Endothelial cell of umbilical vein (primary cell): ENCODE results near the gene CDC42SE2. TPM values are rescaled to one million over a fixed set of nuclear protein-coding genes. Genes with fewer than 3 reads are reported as not detected.
"Not testable (repeated sequence)": the region's sequence is repeated elsewhere in the genome, so short reads cannot be mapped to it uniquely, and the experiment has no call there.

Experiments
- BruUV-seq: library from RNA; stranded (reverse); fragments of 400-500 nt; replicated peaks from 2 replicates; lab custom pipeline; 2021; lab: Mats Ljungman, UMichigan
- CTCF ChIA-PET: fragments of 300-600, 350-600 bp; sonication (Branson Sonifier 250); formaldehyde crosslinking; loops from one replicate; lab custom pipeline; 2021; ENCODE audit warnings: antibody characterized with exemption, inconsistent platforms; lab: Charles Lee
- POLR2A ChIA-PET: fragments of 300-600, 350-600 bp; sonication (Branson Sonifier 250); formaldehyde crosslinking; loops from one replicate; lab custom pipeline; 2021; ENCODE audit warnings: antibody characterized with exemption, inconsistent platforms; lab: Charles Lee
- DNase-seq: peaks from one replicate; pipeline ENCODE4 v3.0.0-alpha.2; 2011; ENCODE audit warnings: low read depth, low spot score
- FAIRE-seq: peaks from 2 replicates; lab custom pipeline; 2011; peaks lifted over from hg19 to GRCh38; lab: Jason Lieb, UNC
- H2AFZ ChIP-seq: 2 replicates; pipeline ENCODE4 v1.6.0; 2012; ENCODE audit warnings: low read depth, low read length, control low read depth, inconsistent platforms
- H3K27ac ChIP-seq: 2 replicates; pipeline ENCODE4 v1.5.1; 2011; ENCODE audit warnings: low read depth, mild to moderate bottlenecking, control low read depth, low read length, moderate library complexity; ENCODE audit not compliant: insufficient read depth
- H3K27me3 ChIP-seq, 2 experiments: 2 replicates each; pipeline versions ENCODE4 v1.6.0 to v1.6.1; 2011; ENCODE audit warnings: low read length in 2 of 2, mixed read lengths in 1 of 2; ENCODE audit not compliant: control insufficient read depth in 2 of 2, insufficient read depth in 2 of 2
- H3K36me3 ChIP-seq, 2 experiments: 2 replicates in 1 of 2; 3 replicates in 1 of 2; pipeline ENCODE4 v1.5.1; 2011; ENCODE audit warnings: low read length in 2 of 2, mild to moderate bottlenecking in 1 of 2, moderate library complexity in 1 of 2; ENCODE audit not compliant: control insufficient read depth in 2 of 2, insufficient read depth in 2 of 2; ENCODE audit errors: extremely low read depth in 1 of 2
- H3K4me1 ChIP-seq: 3 replicates; pipeline ENCODE4 v1.5.1; 2011; ENCODE audit warnings: mild to moderate bottlenecking, low read length; ENCODE audit not compliant: control insufficient read depth, insufficient read depth; ENCODE audit errors: extremely low read depth
- H3K4me2 ChIP-seq: 2 replicates; pipeline ENCODE4 v1.6.1; 2011; ENCODE audit warnings: low read length, control low read depth, mixed read lengths; ENCODE audit not compliant: insufficient read depth
- H3K4me3 ChIP-seq, 3 experiments: fragments of 200-600 bp in 1 of 3; sonication (generic), shearing (Covaris generic) in 1 of 3; replicated peaks in 1 of 3; 2 replicates each; pipeline ENCODE4 v1.5.1; 2011 to 2016; ENCODE audit warnings: control low read depth in 3 of 3, low read length in 3 of 3, mild to moderate bottlenecking in 2 of 3, inconsistent platforms in 1 of 3, low read depth in 1 of 3, moderate library complexity in 1 of 3; ENCODE audit not compliant: insufficient read depth in 1 of 3
- H3K79me2 ChIP-seq: 2 replicates; pipeline ENCODE4 v1.6.0; 2012; ENCODE audit warnings: low read length, inconsistent platforms; ENCODE audit not compliant: control insufficient read depth, insufficient read depth
- H3K9ac ChIP-seq: replicated peaks from 2 replicates; pipeline ENCODE3; 2011; ENCODE audit warnings: low read length, control low read depth; ENCODE audit not compliant: insufficient read depth; ENCODE audit errors: extremely low read depth
- H3K9me1 ChIP-seq: replicated peaks from 3 replicates; pipeline ENCODE4 v1.6.0; 2011; ENCODE audit warnings: mild to moderate bottlenecking, low read length; ENCODE audit not compliant: control insufficient read depth, insufficient read depth; ENCODE audit errors: extremely low read depth
- H3K9me3 ChIP-seq: replicated peaks from 2 replicates; pipeline ENCODE4 v1.5.1; 2012; ENCODE audit warnings: low read length, inconsistent platforms; ENCODE audit not compliant: control insufficient read depth, insufficient read depth
- H4K20me1 ChIP-seq: replicated peaks from 2 replicates; pipeline ENCODE3; 2011; ENCODE audit warnings: mild to moderate bottlenecking, low read length; ENCODE audit not compliant: control insufficient read depth, insufficient read depth; ENCODE audit errors: extremely low read depth
- EZH2 ChIP-seq: IDR thresholded peaks from 2 replicates; pipeline ENCODE4 v1.6.1; 2012; ENCODE audit warnings: borderline replicate concordance, low read depth, mild to moderate bottlenecking, moderate library complexity, low read length, inconsistent platforms; ENCODE audit not compliant: severe bottlenecking
- FOS ChIP-seq: IDR thresholded peaks from 2 replicates; pipeline ENCODE4 v1.6.1; 2011; ENCODE audit warnings: mild to moderate bottlenecking, low read length, moderate library complexity, borderline replicate concordance; ENCODE audit not compliant: insufficient read depth
- GATA2 ChIP-seq: IDR thresholded peaks from 2 replicates; pipeline ENCODE4 v1.7.0; 2011; ENCODE audit warnings: low read depth, mild to moderate bottlenecking, moderate library complexity, mixed read lengths, low read length; ENCODE audit not compliant: insufficient read length, insufficient read depth
- JUN ChIP-seq: IDR thresholded peaks from 2 replicates; pipeline ENCODE4 v1.6.1; 2011; ENCODE audit warnings: borderline replicate concordance, low read depth; ENCODE audit not compliant: insufficient read length, insufficient read depth
- MYC ChIP-seq: IDR thresholded peaks from one replicate; pipeline ENCODE4 v1.6.1; 2011; ENCODE audit warnings: mild to moderate bottlenecking, low read depth, low read length
- POLR2A ChIP-seq: IDR thresholded peaks from 2 replicates; pipeline ENCODE4 v1.6.1; 2012; ENCODE audit warnings: low read depth, mild to moderate bottlenecking, control low read depth, low read length
- POLR2AphosphoS5 ChIP-seq: IDR thresholded peaks from 2 replicates; pipeline ENCODE4 v1.6.1; 2012; ENCODE audit warnings: low read depth, mild to moderate bottlenecking, control low read depth, low read length, moderate library complexity; ENCODE audit not compliant: insufficient read depth
- dilution Hi-C: fragments of 300-500 bp; cut with MboI; formaldehyde crosslinking; loops from one replicate; pipeline ENCODE4 v1.15.0; 2019; ENCODE audit warnings: low sequenced_read_pairs; ENCODE audit not compliant: extremely low pct_ligation_motif_present
- intact Hi-C: fragments of 100-400 bp; cut with micrococcal nuclease; formaldehyde crosslinking; loops from one replicate; pipeline ENCODE4 v1.10.0; 2022
- polyA plus RNA-seq, 4 experiments: library from polyadenylated mRNA; depleted of rRNA in 3 of 4; stranded (reverse) in 3 of 4; unstranded in 1 of 4; fragments of >200 nt; gene quantifications; 2 replicates each; pipeline versions ENCODE4 v1.2.1 to v1.2.3, GENCODE V29; 2011 to 2012; ENCODE audit warnings: missing spikeins in 1 of 4
- total RNA-seq: library from RNA; stranded (reverse); gene quantifications from 2 replicates; pipeline ENCODE4 v1.2.3, GENCODE V29; 2021
- TF ChIP-seq, protein P1 (sequence below): IDR thresholded peaks from 2 replicates; pipeline ENCODE4 v1.6.1; 2011; ENCODE audit not compliant: insufficient read depth, insufficient read length
- TF ChIP-seq, protein P2 (sequence below), 2 donors: IDR thresholded peaks; 1 replicate in 1 of 2; 2 replicates in 1 of 2; pipeline ENCODE4 v1.5.1; 2011; ENCODE audit warnings: low read length in 2 of 2, mild to moderate bottlenecking in 2 of 2, moderate library complexity in 2 of 2, control low read depth in 1 of 2, inconsistent platforms in 1 of 2, low read depth in 1 of 2; ENCODE audit not compliant: insufficient read depth in 1 of 2; ENCODE audit errors: extremely low read depth in 1 of 2

Gene CDC42SE2
- total and polyA plus RNA-seq, 2 donors (not counting 3 experiments of a cell fraction or from before 2014, with no cell fraction given), result 14.7 to 21.9 TPM

GRCh38 chr5:131278741-131279124 is 14.9 kb downstream of the CDC42SE2 start:
- H3K27ac ChIP-seq, FAIRE-seq, intact Hi-C loops, H3K4me2 ChIP-seq, POLR2A ChIA-PET, BruUV-seq, H3K36me3 ChIP-seq, H3K9me1 ChIP-seq, H3K9ac ChIP-seq, H3K4me1 ChIP-seq, H4K20me1 ChIP-seq, H2AFZ ChIP-seq, DNase-seq, H3K27me3 ChIP-seq, H3K4me3 ChIP-seq, H3K9me3 ChIP-seq, dilution Hi-C loops, CTCF ChIA-PET: not testable (repeated sequence)
- H3K79me2 ChIP-seq, result peaks cover 64% of the 10 kb centered on the region

DNA sequence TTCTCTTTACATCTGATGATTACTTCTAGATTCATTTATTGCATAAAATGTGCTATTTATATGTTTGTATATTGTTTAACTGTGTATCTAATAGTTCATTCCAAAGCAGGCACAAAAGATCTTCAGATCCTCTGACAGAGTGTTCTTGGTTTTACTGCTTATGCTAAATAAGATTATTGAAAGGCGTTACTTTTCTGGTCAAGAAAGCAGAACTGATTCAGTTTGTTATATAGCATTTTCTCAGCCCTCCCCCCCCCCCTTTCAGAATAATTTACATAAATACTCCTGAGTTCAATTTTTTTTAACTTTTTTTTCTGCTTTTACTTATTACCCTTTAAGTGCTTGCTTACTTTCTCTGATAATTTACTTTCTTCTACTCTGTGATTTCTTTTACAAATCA is 15.4 kb downstream of the CDC42SE2 start:
- ChIA-PET POLR2A (no interaction called here), CTCF (no interaction called here)
- Histone ChIP-seq H3K79me2 (peaks cover 62% of the 10 kb centered on the region), H3K9me3 (no peaks in the 10 kb centered on the region), H4K20me1 (no peaks in the 10 kb centered on the region), H3K4me1 (no peaks in the 10 kb centered on the region), H3K4me3 (no peak overlapping the region), H3K4me2 (no peak overlapping the region), H2AFZ (no peak overlapping the region), H3K9ac (no peak overlapping the region), H3K27ac (no peak overlapping the region), H3K27me3 (no peaks in the 10 kb centered on the region), H3K9me1 (no peaks in the 10 kb centered on the region), H3K36me3 (no peaks in the 10 kb centered on the region)
- no TSS peak for BruUV-seq
- intact Hi-C loops, result no loop called here
- TF ChIP-seq FOS (no peak), MYC (no peak), POLR2AphosphoS5 (no peak), JUN (no peak), GATA2 (no peak), POLR2A (no peak), EZH2 (no peak)
- TF ChIP-seq, protein P1, sequence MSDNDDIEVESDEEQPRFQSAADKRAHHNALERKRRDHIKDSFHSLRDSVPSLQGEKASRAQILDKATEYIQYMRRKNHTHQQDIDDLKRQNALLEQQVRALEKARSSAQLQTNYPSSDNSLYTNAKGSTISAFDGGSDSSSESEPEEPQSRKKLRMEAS, result no peak
- TF ChIP-seq, protein P2, sequence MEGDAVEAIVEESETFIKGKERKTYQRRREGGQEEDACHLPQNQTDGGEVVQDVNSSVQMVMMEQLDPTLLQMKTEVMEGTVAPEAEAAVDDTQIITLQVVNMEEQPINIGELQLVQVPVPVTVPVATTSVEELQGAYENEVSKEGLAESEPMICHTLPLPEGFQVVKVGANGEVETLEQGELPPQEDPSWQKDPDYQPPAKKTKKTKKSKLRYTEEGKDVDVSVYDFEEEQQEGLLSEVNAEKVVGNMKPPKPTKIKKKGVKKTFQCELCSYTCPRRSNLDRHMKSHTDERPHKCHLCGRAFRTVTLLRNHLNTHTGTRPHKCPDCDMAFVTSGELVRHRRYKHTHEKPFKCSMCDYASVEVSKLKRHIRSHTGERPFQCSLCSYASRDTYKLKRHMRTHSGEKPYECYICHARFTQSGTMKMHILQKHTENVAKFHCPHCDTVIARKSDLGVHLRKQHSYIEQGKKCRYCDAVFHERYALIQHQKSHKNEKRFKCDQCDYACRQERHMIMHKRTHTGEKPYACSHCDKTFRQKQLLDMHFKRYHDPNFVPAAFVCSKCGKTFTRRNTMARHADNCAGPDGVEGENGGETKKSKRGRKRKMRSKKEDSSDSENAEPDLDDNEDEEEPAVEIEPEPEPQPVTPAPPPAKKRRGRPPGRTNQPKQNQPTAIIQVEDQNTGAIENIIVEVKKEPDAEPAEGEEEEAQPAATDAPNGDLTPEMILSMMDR (IDR thresholded peaks at IDR 0.05; ENCODE audit: extremely low read depth in 1 of 2, insufficient read depth in 1 of 2, low read depth in 1 of 2, low read length in 2 of 2), result no peak
- dilution Hi-C loops, result no loop called here
- no peak for DNase-seq
- FAIRE-seq, result no peak
